HTR-8/SVneo (cell line): Measurements from ENCODE around the gene HYI.
A peak's percentile ranks its signal among the peaks of the same experiment; 100 is the strongest.

ENCODE experiments used
- DNase-seq: peaks from one replicate; pipeline ENCODE4 v3.0.0; 2011; ENCODE audit warnings: low spot score, mixed read lengths; ENCODE audit not compliant: insufficient read length
- FAIRE-seq: peaks from 2 replicates; lab custom pipeline; 2011; peaks lifted over from hg19 to GRCh38; lab: Jason Lieb, UNC

HYI gene

DNA sequence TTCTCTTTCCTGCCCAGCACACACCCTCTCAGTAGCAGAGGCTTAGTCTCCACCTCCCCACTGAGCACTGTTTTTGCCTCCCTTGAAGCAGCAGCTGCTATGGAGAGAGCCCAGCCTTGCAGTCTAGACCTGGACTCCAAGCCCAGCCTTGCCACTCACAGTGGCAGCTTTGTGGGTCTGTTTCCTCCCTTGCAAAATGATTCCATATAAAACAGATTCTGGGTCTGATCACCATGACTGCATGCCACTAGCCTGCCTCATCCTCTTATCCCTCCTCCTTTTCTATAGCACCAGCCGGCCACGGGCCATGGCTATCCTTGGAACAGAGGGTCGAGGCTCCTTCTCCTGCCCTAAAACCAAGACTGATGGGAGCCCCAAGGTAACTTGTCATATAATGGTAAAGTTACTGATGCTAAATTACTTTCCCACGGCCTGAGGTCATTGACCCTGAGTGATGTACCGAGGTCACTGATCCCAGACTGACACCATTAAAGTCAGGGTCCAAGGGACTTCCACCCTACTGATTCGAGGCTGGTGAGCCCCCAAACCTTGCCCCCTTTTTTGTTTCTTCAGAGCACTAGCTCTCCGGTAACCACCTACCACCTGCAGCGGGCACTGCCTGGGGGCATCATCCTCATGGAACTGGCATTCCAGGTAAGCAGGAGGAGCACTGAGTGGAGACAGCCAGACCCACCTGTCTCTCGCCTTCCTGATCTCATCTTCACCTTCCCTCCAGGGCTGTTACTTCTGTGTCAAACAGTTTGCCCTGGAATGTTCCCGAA lies 7.9 kb downstream of the HYI start:
- FAIRE-seq (no peak), DNase-seq (no peak)

GRCh38 chr1:43444836-43445235 lies 8.9 kb downstream of the HYI start:
- DNase-seq: no peak
- FAIRE-seq: no peak

DNA sequence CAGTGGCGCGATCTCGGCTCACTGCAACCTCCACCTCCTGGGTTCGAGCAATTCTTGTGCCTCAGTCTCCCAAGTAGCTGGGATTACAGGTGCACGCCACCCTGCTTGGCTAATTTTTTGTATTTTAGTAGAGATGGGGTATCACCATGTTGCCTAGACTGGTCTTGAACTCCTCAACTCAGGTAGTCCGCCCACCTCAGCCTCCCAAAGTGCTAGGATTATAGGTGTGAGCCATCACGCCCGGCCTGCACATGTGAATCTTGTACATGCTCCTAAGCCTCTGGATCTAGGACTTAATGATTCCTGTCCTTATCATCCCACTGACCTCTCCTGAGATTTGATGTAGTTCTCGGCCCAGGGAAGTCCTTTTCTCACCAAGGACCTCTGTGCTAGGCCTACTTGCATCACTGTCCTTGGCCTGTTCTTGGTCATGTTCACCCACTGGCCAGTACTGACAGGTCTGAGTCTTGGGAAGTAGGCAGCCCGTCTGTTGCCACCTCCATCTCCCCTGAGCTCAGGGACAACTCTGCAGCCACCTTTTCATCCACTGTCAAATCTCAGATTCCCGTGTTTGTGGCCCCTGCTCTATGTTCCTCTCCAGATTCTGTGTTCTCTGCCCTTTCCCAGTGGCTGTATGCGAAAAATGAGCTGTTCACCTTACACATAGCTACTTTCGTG lies 9.4 kb downstream of the HYI start:
- FAIRE-seq: no peak
- DNase-seq: no peak

- FAIRE-seq (no peak), DNase-seq (no peak)
Measured at GRCh38 chr1:43443197-43443946, 10.4 kb downstream of the HYI start.

GRCh38 chr1:43442756-43443155 lies 11.0 kb downstream of the HYI start:
- FAIRE-seq (no peak), DNase-seq (no peak)

DNA sequence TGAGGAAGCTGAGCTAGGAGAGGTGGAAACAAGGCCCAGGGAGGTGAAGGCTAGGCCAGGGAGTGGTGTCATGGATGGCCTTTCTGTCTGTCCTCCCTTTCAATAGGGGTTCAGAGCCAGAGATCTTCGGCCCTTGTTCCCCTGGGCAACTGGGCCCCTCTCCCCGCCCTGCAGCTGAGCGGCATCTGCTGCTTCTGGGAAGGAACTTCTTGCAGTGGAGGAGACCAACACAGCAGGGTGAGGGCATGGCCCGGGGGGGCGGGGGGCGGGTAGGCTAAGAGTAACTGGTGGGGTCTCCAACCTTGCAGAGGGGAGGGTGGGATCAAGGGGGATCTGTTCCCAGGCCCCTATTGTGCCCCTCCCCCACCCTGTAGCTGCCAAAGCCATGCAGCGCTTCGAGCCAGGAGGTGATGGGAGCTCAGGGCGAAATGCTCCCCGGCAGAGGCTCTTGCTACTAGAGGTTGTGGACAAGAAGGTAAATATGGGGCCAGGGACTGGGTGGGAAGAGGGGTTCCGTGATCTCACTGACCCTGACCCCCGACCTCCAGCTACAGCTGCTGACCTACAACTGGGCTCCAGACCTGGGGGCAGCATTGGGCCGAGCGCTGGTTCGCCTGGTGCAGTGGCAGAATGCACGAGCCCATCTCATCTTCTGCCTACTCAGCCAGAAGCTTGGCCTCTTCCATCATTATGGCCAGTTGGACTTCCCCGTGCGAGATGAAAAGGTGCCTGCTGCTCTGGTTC lies 11.7 kb downstream of the HYI start:
- FAIRE-seq: no peak
- DNase-seq: no peak

- FAIRE-seq: no peak
- DNase-seq: no peak
Measured at GRCh38 chr1:43441166-43441893, 12.4 kb downstream of the HYI start.

GRCh38 chr1:43440358-43440757 lies 13.4 kb downstream of the HYI start:
- FAIRE-seq (no peak), DNase-seq (no peak)

GRCh38 chr1:43439781-43440180 lies 13.9 kb downstream of the HYI start:
- no peak for DNase-seq
- FAIRE-seq: peak; percentile 23

- DNase-seq (no peak), FAIRE-seq (no peak)
Measured at GRCh38 chr1:43438953-43439581, 14.7 kb downstream of the HYI start.

DNA sequence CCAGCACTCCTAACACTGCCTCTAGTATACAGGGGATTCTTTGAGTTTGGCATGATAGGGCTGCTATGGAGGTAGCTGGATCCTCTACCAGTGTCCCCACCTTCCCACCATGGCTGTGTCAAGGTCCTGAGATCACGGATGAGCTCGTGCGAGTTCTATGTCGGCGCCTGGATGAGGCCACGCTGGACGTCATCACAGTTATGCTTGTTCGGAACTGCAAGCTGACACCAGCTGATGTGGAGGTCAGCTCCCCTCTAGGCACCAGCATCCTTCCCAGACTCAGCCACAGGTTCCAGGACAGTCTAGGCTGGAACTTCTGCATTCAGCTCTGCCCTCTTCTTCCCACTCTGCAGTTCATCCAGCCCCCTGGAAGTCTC lies 15.2 kb downstream of the HYI start:
- FAIRE-seq (no peak), DNase-seq (no peak)

- no peak for FAIRE-seq
- DNase-seq: no peak
Measured at GRCh38 chr1:43438006-43438405, 15.7 kb downstream of the HYI start.

- FAIRE-seq (no peak), DNase-seq (no peak)
Measured at GRCh38 chr1:43437031-43437973, 16.4 kb downstream of the HYI start.

DNA sequence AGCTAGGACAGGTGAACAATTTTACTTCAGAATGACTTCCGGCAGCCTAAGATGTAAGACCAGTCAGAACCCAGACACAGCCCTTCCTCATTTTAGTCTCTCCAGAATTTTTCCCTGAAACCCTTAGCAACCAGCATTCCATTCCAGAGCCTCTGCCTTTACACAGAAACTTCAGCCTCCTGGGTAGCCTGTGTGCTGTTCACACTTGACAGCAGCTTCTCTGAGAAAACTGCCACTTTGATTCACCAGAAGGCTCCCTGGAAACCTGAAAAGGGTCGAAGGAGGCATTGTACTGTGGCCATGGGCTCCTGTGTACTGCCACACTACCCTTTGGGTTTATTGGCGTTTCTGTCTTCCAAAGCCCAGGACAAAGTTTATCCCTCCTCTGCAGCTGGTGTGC lies 17.4 kb downstream of the HYI start:
- DNase-seq (no peak), FAIRE-seq (no peak)

DNA sequence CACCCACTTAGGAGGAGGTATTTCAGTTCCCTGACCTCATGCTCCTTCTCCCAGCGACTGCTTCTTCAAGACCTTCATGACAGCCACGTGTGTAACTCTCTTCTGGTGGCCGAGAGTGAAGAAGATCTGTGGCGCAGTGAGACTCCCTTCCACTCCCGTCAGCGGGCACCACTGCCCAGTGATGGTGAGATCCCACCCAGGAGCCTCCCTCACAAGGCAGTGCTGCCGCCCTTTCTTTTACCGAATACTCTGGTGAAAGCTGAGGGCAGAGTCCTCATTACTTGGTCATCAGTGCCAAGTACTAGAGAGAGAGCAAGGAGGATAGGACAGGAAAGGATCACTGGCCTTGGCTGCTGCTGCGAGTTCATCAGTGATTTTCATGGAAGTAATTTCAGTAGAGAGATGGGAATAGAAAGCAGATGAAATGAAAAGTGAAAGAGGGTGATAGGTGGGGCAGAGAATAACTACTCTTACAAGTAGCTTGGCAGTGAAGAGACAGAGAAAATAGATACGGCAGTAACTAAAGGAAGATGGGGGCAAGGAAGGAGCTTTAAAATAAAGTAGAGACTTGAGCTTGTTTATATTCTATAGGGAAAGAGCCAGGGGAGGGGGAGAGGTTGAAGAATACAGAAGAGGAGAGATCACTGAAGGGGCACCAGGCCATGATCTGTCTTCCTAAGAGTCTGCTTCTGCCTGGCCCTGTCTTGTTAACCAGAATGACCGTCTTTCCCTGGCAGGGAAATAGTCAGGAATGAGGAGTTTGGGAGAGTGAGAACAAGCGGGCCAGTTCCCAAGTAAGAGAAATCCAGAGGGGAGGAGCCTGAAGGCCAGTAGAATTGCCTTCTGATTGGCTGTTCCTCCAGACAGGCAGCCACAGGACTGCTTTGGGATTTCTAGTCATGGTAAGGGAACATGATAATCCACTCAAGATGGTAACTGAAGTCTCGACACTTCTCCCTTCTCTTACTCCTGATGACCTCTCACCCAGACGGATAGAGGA lies 18.3 kb downstream of the HYI start:
- FAIRE-seq: no peak
- DNase-seq: no peak

GRCh38 chr1:43434256-43434655 lies 19.5 kb downstream of the HYI start:
- FAIRE-seq (no peak), DNase-seq (no peak)

- DNase-seq (no peak), FAIRE-seq (peak; percentile 28)
Measured at GRCh38 chr1:43432907-43433306, 20.8 kb downstream of the HYI start.
